T-helper 1 cell treated with Interleukin-12 subunit alpha and Interleukin-12 subunit beta and Interleukin-4 antibody, amounts not matched to agents 30 μg/mL and 1 μg/mL, for 36 hours (primary cell): Measurements from ENCODE around the gene SLC9A8.
"Not testable (repeated sequence)": the region's sequence is repeated elsewhere in the genome, so short reads cannot be mapped to it uniquely, and the experiment has no call there.

Experiments
- H3K27ac Mint-ChIP-seq: one replicate; pipeline ENCODE4 v1.8.0; 2021; ENCODE audit warnings: mild to moderate bottlenecking, mixed read lengths
- H3K27me3 Mint-ChIP-seq: one replicate; pipeline ENCODE4 v1.8.0; 2021; ENCODE audit warnings: low read depth, mixed read lengths
- H3K36me3 Mint-ChIP-seq: one replicate; pipeline ENCODE4 v1.8.0; 2021; ENCODE audit warnings: low read depth, mixed read lengths
- H3K4me1 Mint-ChIP-seq: one replicate; pipeline ENCODE4 v1.8.0; 2021; ENCODE audit warnings: low read depth, mixed read lengths
- H3K4me3 Mint-ChIP-seq: one replicate; pipeline ENCODE4 v1.8.0; 2021; ENCODE audit warnings: mild to moderate bottlenecking, moderate library complexity, mixed read lengths
- H3K9me3 Mint-ChIP-seq: one replicate; pipeline ENCODE4 v1.8.0; 2021; ENCODE audit warnings: mixed read lengths

SLC9A8 gene

GRCh38 chr20:49892260-49892659, 79.6 kb downstream of the SLC9A8 start:
- Mint-ChIP-seq H3K4me3 (no peak overlapping the region), H3K4me1 (peaks cover 16% of the 10 kb centered on the region), H3K27me3 (no peaks in the 10 kb centered on the region), H3K9me3 (no peaks in the 10 kb centered on the region), H3K36me3 (peaks cover 15% of the 10 kb centered on the region), H3K27ac (no peak overlapping the region)

GRCh38 chr20:49892817-49893216, 80.2 kb downstream of the SLC9A8 start:
- H3K27ac Mint-ChIP-seq: peak overlapping the region; percentile 36
- peaks cover 13% of the 10 kb centered on the region for H3K36me3 Mint-ChIP-seq
- H3K27me3 Mint-ChIP-seq: no peaks in the 10 kb centered on the region
- no peaks in the 10 kb centered on the region for H3K9me3 Mint-ChIP-seq
- peaks cover 16% of the 10 kb centered on the region for H3K4me1 Mint-ChIP-seq
- no peak overlapping the region for H3K4me3 Mint-ChIP-seq

- H3K4me3 Mint-ChIP-seq: peak overlapping the region; percentile 31
- peaks cover 12% of the 10 kb centered on the region for H3K4me1 Mint-ChIP-seq
- no peaks in the 10 kb centered on the region for H3K9me3 Mint-ChIP-seq
- H3K27me3 Mint-ChIP-seq: no peaks in the 10 kb centered on the region
- H3K36me3 Mint-ChIP-seq: peaks cover 11% of the 10 kb centered on the region
- peak overlapping the region; percentile 67 for H3K27ac Mint-ChIP-seq
These were observed 80.8 kb downstream of the SLC9A8 start for GRCh38 chr20:49893242-49894072.

- peak overlapping the region; percentile 67 for H3K27ac Mint-ChIP-seq
- H3K36me3 Mint-ChIP-seq: peaks cover 5% of the 10 kb centered on the region
- peak overlapping the region; percentile 31 for H3K4me3 Mint-ChIP-seq
- no peaks in the 10 kb centered on the region for H3K27me3 Mint-ChIP-seq
- peaks cover 12% of the 10 kb centered on the region for H3K4me1 Mint-ChIP-seq
- no peaks in the 10 kb centered on the region for H3K9me3 Mint-ChIP-seq
These were observed 81.4 kb downstream of the SLC9A8 start for GRCh38 chr20:49894073-49894470.

- H3K4me3 Mint-ChIP-seq, H3K36me3 Mint-ChIP-seq, H3K27me3 Mint-ChIP-seq, H3K27ac Mint-ChIP-seq, H3K9me3 Mint-ChIP-seq: not testable (repeated sequence)
- peaks cover 12% of the 10 kb centered on the region for H3K4me1 Mint-ChIP-seq
These were observed 83.0 kb downstream of the SLC9A8 start for GRCh38 chr20:49895474-49896093.

- peaks cover 12% of the 10 kb centered on the region for H3K4me1 Mint-ChIP-seq
- H3K9me3 Mint-ChIP-seq: no peaks in the 10 kb centered on the region
- no peaks in the 10 kb centered on the region for H3K27me3 Mint-ChIP-seq
- no peak overlapping the region for H3K27ac Mint-ChIP-seq
- H3K36me3 Mint-ChIP-seq: no peaks in the 10 kb centered on the region
- H3K4me3 Mint-ChIP-seq: no peak overlapping the region
These were observed 83.6 kb downstream of the SLC9A8 start for GRCh38 chr20:49896204-49896603.

GRCh38 chr20:49899541-49900383, 87.1 kb downstream of the SLC9A8 start:
- H3K4me3 Mint-ChIP-seq: no peak overlapping the region
- H3K4me1 Mint-ChIP-seq: no peaks in the 10 kb centered on the region
- no peaks in the 10 kb centered on the region for H3K9me3 Mint-ChIP-seq
- peaks cover 4% of the 10 kb centered on the region for H3K36me3 Mint-ChIP-seq
- no peak overlapping the region for H3K27ac Mint-ChIP-seq
- H3K27me3 Mint-ChIP-seq: no peaks in the 10 kb centered on the region

- Mint-ChIP-seq H3K27me3 (no peaks in the 10 kb centered on the region), H3K4me3 (no peak overlapping the region)
These were observed 89.0 kb downstream of the SLC9A8 start for GRCh38 chr20:49901588-49901987.

GRCh38 chr20:49904440-49905214, 92.0 kb downstream of the SLC9A8 start:
- H3K9me3 Mint-ChIP-seq: no peaks in the 10 kb centered on the region
- H3K4me1 Mint-ChIP-seq: no peaks in the 10 kb centered on the region
- no peak overlapping the region for H3K4me3 Mint-ChIP-seq
- no peak overlapping the region for H3K27ac Mint-ChIP-seq
- H3K36me3 Mint-ChIP-seq: peaks cover 24% of the 10 kb centered on the region
- H3K27me3 Mint-ChIP-seq: no peaks in the 10 kb centered on the region

More at GRCh38 chr20:49901588-49901987, 89.0 kb downstream of the SLC9A8 start:
- Mint-ChIP-seq H3K27ac (no peak overlapping the region), H3K36me3 (peaks cover 13% of the 10 kb centered on the region), H3K9me3 (no peaks in the 10 kb centered on the region), H3K4me1 (no peaks in the 10 kb centered on the region)

- no peaks in the 10 kb centered on the region for H3K4me1 Mint-ChIP-seq
- H3K27ac Mint-ChIP-seq: no peak overlapping the region
- no peak overlapping the region for H3K4me3 Mint-ChIP-seq
- H3K27me3 Mint-ChIP-seq: no peaks in the 10 kb centered on the region
- H3K9me3 Mint-ChIP-seq: no peaks in the 10 kb centered on the region
- H3K36me3 Mint-ChIP-seq: peaks cover 26% of the 10 kb centered on the region
These were observed 92.9 kb downstream of the SLC9A8 start for GRCh38 chr20:49905415-49906091.

GRCh38 chr20:49906101-49906604, 93.5 kb downstream of the SLC9A8 start:
- no peaks in the 10 kb centered on the region for H3K4me1 Mint-ChIP-seq
- no peak overlapping the region for H3K27ac Mint-ChIP-seq
- H3K9me3 Mint-ChIP-seq: no peaks in the 10 kb centered on the region
- H3K27me3 Mint-ChIP-seq: no peaks in the 10 kb centered on the region
- H3K36me3 Mint-ChIP-seq: peaks cover 26% of the 10 kb centered on the region
- H3K4me3 Mint-ChIP-seq: no peak overlapping the region

GRCh38 chr20:49906615-49907154, 94.1 kb downstream of the SLC9A8 start:
- Mint-ChIP-seq H3K36me3 (peaks cover 26% of the 10 kb centered on the region), H3K9me3 (no peaks in the 10 kb centered on the region), H3K4me1 (no peaks in the 10 kb centered on the region), H3K4me3 (no peak overlapping the region), H3K27ac (no peak overlapping the region), H3K27me3 (no peaks in the 10 kb centered on the region)
